CD4-positive, alpha-beta T cell treated with Interleukin-21 for 1 hour (primary cell): Measurements from ENCODE around the gene TEFM.
A peak's percentile ranks its signal among the peaks of the same experiment; 100 is the strongest.
"Not testable (repeated sequence)": the region's sequence is repeated elsewhere in the genome, so short reads cannot be mapped to it uniquely, and the experiment has no call there.

Experiments
- DNase-seq: peaks from one replicate; pipeline ENCODE4 v3.0.0-alpha.2; 2020

Gene TEFM, protein sequence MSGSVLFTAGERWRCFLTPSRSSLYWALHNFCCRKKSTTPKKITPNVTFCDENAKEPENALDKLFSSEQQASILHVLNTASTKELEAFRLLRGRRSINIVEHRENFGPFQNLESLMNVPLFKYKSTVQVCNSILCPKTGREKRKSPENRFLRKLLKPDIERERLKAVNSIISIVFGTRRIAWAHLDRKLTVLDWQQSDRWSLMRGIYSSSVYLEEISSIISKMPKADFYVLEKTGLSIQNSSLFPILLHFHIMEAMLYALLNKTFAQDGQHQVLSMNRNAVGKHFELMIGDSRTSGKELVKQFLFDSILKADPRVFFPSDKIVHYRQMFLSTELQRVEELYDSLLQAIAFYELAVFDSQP

DNA sequence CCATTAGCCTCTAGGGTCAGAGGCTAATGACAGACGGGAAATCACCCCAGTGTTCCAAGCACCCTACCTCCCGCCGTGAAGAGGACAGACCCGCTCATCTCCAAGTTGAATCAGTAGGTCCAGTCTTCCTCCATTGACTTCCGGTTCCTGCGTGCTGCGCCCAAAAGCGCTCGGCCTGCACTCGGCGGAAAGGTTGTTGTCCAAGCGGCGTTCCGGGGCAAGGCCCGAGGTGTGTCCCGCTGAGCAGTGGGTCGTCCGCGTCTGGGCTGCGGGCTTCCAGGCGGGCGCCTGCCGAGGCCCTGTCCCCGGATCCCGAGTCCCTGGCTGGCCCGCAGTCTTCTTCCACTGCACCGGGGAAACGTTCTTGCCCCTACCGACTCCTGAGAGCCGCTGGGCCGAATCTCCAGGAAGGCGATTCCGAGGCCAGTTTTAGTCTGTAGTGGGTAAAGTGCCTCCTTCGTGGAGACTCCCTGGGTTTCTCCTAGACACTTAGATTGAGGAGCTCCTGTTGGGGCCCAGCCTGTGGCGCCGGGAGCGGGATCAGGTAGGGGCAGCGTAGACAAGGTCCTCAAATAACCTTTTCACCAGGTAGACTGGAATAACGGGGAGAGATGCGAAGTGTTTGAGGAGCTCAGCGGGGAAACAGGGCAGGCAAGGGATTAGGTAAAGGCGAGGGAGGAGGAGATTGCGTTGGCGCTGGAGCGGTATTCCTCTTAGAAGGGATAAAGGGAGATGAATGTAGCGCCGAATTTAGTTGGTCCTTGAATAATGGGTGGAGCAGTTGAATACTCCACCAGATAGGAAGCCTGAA, at the start of gene TEFM:
Gene TEFM, minus strand, starts transcription at position 138 of the 811 bp plus-strand sequence. Its CDS starts 40 bp downstream, at position 98.
- peak; percentile 91 for DNase-seq

DNA sequence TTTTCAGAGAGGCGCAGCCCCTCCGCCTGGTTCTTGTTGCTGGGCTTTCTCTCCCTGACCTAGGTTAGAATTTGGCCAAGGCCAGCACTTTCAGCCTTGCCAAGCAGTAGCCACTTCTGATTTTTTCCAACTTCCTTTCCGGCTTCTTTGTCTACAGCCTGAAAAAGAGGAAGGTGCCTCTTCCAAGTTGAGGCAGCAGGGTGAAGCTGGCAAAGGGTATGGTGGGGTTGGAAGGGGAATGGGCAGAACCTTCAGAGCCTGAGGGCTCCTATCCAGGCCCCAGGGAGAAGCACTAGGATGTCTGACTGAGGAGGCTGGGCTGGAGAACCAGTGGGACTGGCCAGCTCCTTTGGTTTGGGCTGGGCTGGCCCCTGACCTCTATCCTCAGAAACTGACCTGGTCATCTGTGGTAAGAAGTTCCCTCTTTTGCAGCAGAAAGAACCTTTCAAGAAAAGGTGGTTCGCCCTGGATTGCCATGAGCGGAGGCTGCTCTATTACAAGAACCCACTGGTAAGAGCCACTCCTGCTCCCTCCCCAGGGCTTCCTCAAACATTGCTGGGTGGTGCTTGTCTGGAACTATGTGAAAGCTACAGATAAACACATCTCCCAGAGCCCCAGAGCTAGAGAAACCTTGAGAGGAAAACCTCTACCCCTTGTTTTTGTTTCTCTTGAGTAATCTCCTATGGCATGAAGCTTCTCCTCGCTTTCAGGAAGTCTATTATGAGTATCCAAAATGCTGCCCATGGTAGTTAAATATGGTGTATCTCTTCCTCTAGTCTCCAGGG, 48.2 kb upstream of the TEFM start:
- no peak for DNase-seq

DNA sequence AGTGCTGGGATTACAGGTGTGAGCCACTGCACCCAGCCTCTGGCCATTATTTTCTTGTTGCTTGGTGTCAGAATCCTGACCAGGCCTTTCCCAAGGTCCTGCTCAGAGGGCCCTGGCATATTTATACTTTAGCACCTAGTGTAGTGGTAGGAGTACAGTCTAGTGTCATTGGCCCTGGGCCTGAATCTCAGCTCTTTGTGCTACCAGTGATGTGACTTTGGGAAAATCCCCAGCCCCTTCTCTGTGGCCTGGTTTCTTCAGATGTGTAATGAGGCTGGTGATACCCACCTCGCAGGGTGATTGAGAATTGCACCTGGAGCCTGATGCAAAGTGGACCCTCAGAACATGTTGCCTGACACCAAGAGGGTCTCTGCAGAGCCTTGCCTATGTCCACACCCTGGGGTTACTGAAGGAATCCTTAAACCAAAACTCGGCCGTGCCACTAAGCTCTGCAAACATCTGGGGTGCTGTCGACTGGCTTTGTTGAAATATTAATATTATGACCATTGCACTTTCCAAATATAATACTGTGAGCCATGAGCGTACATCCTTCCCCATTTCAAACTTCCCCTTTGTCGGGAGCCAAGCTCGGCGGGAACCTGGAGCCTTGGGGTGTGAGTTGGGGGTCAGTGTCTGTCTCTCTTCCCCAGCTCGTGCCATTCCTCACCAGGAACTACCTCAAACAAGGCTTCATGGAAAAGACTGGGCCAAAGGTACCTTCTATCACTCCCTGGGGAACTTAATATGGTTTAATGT, 46.8 kb upstream of the TEFM start:
- no peak for DNase-seq

DNA sequence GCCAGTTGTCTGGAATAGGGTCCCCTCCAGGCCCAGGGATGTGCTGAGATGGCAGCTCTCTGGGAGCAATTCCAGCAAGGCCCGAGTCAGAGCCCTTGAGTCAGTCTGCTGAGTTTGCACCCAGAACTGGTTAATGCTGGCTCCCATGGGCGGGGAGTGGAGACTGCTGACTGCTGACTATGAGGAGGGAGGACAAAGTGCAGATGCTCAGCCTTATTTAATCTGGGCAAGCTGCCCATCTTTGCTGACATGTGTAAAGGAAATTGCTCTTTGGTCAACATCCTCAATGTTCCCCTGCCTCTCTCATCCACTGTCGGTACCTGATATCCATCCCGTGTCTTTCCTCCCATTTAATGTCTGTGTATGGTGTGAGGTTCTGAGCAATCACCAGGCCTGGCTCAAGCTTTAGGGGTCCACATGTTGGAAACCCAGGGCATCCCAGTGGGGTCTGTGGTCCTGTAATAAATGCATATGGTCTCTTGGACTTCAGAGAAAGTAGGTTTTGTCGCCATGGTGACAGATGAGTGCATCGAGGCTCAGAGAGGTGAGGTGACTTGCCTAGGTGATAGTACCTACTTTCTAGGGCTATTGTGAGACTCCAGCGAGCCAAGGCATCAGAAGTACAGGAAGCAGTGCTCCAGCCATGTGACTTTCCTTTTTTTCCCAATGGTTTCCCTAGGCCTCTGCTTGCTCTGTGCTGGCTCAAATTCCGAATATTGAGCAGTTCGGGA, 44.8 kb upstream of the TEFM start:
- no peak for DNase-seq

DNA sequence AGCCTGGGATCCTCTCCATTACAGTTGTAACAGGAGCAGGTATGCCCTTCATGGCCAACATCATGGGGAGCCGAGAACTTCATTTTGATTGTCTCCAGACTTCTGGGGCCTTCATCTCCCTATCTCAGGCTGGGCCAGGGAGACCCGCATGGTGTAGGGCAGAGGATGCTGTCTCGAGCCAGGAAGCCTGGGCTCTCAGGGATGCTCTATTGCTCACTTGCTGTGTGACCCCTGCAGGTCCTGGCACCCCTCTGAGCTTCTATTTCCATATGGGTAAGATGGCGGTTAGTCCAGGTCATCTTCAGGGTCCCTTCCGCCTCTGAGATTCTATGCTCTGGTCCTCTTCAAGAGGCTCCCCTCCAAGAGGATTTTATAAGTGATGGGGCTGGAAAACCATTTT, 44.2 kb upstream of the TEFM start:
- no peak for DNase-seq

DNA sequence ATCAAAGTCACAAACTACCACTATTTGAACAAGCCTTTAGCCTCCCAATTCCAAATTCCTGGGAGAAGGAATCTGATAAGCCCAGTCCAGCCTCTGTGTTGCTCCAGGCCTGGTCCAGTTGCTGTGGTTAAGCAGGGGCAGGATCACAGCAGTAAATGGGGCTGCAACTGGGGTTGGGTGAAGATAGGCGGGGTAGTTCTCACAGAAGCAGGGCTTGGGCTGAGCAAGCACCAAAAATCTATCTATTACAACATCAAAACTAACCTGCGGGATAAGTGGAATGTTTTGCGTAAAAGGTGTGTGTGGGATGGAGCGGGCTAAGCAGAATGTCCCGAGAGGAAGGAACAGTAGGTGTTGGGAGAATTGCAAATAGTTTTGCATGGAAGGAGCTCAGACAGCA, 41.8 kb upstream of the TEFM start:
- no peak for DNase-seq

DNA sequence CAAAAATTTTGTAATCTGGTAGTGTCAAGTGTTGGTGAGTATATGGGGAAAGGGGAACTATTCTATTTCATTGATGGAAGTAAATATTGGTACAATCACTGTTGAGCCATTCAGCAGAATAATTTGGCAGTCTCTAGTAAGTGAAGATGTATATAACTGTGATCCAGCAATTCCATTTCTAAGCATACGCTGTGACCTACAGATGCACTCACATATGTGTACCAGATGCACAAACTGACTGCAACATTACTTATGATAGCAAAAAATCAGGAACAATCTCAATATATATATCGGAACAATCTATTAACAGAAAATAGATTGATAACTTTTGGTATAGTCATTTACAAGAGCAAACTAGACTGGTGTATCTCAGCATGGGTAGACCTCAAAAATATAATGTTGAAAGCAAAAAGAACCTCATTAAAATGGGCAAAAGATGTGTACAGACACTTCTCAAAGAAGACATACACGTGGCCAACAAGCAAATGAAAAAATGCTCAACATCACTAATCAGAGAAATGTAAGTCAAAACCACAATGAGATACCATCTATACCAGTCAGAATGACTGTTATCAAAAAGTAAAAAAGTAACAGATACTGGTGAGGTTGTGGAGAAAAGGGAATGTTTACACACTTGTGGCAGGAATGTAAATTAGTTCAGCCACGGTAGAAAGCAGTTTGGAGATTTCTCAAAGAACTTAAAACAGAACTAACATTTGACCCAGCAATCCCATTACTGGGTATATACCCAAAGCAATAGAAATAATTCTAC, 36.5 kb upstream of the TEFM start:
- DNase-seq, result no peak

DNA sequence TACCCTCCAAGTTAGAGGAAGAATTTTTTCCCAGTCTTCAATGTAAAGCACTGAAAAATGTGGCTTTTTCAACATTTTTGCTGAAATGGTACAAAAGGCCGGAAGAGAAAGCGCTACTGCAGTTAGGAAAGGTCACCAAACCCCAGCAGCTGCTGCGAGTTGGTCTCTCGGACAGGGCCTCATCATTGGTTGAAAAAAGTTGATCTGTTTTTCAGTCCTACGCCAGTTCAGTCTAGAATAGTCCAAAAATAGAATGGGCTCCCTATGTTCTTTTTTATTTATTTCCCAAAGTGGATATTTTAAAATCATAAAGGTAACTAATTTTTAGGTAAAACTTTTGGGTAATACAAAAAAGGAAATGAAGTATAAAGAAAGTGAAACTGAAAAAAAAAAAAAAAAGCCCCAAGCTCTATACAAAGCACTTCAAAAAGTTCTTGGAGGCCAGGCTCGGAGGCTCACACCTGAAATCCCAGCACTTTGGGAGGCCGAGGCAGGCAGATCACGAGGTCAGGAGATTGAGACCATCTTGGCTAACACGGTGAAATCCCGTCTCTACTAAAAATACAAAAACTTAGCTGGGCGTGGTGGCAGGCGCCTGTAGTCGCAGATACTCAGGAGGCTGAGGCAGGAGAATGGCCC, 33.1 kb upstream of the TEFM start:
- peak; percentile 6 for DNase-seq

DNA sequence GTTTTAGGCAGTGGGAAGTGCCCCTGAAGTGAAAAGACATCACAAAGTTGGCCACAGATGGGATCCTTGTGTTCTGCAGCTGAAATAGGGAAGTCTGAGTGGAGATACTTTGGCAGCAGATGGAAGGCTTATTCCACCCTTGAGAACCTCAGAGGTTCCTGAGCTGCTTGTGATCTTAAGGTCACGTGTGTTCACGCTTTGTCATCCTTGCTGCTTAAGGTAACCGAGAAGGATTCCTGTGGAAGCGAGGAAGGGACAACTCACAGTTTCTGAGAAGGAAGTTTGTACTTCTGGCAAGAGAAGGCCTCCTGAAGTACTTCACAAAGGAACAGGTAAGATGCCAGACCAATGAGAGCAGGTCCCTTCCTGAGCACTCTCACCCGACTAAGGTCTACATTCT, 27.9 kb upstream of the TEFM start:
- DNase-seq, result no peak

DNA sequence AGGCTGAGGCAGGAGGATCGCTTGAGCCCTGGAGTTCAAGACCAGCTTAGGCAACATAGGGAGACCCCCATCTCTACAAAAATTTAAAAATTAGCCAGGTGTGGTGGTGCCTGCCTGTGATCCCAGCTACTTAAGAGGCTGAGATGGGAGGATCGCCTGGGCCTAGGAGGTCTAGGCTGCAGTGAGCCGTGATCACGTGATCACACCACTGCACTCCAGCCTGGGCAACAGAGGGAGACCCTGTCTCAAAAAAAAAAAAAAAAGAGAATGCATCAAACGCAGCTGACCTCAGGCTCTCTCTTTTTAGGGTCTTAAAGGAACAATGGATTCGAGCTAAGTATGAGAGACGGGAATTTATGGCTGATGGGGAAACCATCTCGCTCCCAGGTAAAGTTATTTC, 25.5 kb upstream of the TEFM start:
- not testable (repeated sequence) for DNase-seq

DNA sequence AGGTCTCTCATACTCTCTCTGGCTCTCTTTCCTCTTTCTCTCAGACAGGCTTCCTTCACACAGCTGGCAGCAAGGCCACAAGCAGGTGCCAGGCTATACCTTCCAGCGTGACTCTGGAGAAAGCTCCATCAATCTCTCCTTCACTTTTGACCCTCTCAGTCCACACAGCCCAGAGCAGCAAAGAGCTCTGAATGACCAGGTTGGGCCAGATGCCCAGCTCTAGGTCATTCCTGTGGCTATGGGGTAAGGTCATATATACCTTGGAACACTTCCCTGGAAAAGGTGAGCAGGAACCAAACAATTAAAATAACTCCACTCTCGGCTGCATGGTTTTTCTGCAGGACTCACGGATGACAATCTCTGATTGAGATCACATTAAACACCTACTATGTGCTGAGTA, 24.5 kb upstream of the TEFM start:
- no peak for DNase-seq

DNA sequence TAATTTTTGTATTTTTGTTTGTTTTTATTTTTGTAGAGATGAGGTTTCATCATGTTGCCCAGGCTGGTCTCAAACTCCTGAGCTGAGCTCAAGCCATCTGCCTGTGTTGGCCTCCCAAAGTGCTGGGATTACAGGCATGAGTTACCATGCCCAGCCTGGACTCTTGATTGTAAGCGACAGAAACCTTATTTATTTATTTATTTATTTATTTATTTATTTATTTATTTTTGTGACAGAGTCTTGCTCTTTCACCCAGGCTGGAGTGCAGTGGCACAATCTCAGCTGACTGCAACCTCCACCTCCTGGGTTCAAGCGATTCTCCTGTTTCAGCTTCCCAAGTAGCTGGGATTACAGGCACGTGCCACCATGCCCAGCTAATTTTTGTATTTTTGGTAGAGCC, 23.8 kb upstream of the TEFM start:
- not testable (repeated sequence) for DNase-seq

DNA sequence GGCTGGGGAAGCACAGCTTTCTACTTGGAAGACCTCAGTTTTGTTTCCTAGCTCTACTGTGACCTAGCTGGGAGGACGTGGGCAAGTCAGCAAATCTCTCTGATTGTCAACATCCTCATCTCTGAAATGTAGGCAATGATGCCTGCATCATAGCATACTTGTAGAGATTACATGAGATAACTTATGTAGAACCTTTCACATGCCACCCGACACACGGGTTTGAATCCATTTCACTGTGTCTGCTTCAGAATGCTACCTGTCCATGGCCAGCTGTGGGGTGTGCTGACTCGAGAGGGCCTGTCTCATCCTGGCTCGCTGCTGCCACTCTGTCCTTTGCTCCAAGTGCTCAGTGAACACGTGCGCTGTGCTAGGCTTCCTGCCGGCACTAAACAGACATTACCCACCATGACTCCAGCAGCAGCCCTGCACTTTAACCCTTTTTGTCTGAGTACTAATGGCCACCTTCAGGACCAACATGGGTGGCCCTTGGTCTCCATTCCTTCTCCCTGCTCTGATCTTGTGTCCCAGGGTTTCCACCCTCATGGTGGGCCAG, 23.1 kb upstream of the TEFM start:
- DNase-seq, result no peak

DNA sequence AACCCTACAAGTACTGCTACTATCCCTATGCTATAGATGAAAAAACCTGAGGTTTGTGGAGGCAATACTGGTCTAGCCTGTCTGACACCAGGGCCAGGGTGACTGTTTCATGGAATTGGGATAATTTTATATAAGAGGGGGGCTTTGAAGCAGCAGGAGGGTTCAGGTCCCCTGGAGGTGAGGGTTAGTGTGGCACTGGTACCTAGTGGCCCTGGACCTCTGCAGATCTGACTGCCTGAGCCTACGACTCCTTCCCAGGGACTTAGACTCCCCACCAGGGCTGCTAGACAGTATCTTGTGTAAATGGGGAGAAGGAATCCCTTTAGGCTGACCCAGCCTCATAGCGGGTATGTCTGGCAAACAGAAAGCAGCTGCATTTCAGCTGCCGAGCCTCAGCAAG, 22.5 kb upstream of the TEFM start:
- DNase-seq, result no peak

DNA sequence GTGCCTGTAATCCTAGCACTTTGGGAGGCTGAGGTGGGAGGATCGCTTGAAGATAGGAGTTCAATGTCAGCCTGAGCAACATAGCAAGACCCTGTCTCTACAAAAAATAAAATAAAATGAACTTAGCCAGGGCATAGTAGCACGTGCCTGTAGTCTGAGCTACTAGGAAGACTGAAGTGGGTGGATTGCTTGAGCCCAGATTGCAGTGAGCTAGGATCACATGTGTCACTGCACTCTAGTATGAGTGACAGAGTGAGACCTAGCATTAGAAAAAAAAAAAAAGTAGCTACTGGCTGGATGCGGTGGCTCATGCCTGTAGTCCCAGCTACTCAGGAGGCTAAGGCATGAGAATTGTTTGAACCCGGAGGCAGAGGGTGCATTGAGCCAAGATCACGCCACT, 21.7 kb upstream of the TEFM start:
- DNase-seq, result no peak

DNA sequence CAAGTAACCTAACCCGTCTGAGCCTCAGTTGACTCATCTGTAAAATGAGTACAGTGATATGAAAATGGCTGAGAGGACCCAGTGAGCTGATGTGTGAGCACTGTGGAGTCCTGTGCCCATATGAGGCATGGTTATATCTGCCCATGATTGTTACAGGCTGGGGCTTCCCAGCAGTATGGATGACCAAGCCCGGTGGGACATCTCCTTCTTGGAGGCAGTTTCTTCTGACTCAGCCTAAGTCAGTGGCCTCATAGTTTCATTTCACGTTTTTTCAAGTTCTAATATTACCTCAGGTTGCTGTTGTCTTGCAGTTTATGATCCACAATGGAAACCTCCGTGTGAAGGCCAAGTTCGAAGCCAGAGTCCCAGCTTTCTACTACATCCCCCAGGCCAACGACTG, 20.5 kb upstream of the TEFM start:
- DNase-seq, result no peak

DNA sequence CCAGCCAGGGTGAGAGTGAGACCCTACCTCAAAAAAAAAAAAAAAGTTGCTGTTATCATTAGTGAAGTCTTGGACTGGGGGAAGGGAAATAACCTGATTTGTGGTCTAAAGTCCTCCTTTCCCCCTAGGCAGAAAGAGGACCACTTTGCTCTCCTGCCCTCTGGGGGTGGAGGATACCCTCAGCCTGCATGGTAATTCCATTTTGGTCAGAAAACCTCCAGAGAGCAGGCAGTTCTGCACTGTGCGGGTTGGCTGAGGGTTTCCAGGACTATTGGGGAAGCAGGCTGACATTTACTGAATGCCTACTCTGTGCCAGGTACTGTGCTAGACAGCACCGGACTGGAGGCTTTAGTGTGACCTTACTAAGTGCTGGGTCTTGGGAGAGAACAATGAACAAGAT, 18.3 kb upstream of the TEFM start:
- no peak for DNase-seq

DNA sequence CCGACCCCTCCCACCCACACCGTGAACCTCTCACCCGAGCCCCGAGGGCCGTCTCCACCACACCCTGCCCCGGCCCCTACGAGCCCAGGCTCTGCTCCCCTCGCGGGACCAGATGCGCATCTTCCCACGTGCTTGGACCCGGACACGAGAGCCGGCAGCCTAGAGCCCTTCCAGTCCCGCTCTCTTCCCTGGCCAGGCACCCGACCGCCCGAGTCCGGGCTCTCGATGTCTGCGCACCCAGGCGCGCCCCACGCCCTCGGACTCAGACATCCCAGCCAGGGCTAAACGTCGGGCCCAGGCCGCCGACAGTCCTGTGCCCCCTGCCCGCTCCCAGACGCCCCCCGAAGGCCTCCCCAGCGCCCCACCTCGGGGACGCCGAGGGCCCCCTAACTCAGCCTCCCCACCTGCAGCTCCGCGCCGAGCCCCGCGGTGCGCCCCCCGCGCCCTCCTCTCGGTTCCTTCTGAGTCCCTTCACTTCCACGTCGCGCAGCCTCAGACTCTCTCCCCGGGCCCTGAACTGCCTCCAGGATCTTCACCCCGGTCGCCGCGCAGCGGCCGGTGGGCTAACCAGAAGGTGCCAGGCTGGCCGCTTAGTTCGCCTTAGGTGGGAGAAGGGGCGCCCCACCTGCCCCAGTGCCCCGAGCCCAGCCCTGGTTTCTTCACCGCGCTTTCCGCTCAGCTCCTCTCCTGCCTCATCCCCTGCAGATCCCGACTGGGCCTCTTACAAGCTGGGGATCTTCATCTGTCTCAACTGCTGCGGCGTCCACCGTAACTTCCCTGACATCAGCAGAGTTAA, 16.4 kb upstream of the TEFM start:
- DNase-seq, result no peak

DNA sequence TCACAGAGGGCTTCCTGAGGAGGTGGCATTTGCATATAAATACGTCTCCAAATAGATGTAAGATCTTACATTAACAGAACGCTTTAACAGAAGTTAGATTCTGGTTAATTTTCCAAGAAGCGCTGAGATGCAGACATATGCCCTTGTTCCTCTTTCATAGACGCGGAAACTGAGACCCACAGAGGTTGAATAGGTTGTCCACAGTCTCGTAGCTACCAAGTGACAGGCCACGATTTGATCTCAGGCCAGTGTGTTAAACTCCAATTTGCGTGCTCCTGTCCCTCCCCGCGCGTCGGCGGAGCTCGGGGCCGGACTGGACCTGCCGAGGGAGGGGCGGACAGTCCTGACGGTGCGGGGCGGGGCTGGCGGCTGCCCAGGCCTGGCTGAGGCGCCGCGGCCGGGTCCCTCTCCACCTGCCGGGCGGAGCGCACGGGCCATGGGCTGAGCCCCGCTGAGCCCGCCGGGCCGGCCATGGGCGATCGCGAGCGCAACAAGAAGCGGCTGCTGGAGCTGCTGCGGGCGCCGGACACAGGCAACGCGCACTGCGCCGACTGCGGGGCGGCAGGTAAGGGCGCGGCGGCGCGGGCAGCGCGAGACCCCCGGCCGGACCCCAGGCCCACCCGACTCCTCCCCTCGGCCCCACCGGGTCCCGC, 15.6 kb upstream of the TEFM start, which contains the start of gene ADAP2:
Gene ADAP2, plus strand, starts transcription at position 402 of the 653 bp plus-strand sequence. Its CDS starts 70 bp downstream, at position 472.
- no peak for DNase-seq
